GM04503 (cell line): Measurements from ENCODE around the gene ARL16.

ENCODE experiments used
- DNase-seq: peaks from one replicate; pipeline ENCODE4 v3.0.0-alpha.2; 2012; ENCODE audit warnings: low read depth

The ARL16 gene

GRCh38 chr17:81644496-81644895 is 39.1 kb downstream of the ARL16 start:
- DNase-seq = no peak

DNA sequence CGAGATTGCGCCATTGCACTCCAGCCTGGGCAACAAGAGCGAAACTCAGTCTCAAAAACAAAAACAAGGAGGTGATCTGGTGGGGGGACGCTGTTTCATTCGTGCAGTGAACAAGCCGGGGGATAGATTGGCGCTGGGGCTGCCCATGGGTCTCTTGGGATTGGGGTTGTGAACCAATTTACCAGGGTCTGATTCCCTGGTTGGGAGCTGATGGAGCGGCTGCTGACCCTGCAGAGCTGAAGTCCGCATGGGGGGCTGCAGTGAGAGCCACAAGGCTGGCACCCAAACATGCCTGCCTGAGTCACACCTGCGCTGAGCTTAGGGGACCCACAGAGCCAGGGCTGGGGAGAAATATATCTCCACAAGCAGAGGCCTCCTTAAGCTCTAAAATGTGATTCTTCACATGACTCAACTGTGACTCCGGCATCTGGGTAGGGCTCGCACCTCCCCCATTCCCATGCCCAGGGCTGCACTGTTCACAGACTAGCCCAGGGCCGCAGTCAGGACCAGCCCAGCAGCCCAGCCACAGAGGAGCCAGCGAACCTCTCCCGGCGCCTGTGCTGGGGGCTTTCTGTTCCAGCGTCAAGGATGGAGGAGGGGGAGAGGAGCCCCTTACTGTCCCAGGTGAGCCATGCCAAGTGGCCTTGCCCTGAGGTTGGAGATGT is 41.6 kb downstream of the ARL16 start:
- no peak for DNase-seq

DNA sequence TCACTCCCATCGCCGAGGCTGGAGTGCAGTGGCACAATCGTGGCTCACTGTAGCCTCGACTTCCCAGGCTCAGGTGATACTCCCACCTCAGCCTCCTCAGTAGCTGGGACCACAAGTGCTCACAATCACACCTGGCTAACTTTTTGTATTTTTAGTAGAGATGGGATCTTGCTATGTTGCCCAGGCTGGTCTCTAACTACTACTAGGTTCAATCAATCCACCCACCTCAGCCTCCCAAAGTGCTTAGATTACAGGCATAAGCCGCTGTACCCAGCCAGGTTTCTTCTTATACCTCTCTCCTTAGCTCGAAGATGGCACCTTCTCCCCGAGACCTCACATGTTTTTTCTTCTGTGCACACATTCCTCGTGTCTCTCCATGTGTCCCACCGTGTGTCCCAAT is 43.6 kb downstream of the ARL16 start:
- no peak for DNase-seq

DNA sequence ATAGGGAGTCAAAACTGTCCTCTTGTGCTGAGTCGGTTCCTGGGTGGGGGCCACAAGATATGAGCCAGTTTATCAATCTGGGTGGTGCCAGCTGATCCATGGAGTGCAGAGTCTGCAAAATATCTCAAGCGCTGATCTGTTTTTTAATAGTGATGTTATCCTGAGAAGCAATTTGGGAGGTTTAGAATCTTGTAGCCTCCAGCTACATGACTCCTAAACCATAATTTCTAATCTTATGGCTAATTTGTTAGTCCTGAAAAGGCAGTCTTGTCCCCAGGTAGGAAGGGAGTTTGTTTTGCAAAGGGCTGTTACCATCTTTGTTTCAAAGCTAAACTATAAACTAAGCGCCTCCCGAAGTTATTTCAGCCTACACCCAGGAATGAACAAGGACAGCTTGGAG is 44.9 kb downstream of the ARL16 start:
- no peak for DNase-seq

DNA sequence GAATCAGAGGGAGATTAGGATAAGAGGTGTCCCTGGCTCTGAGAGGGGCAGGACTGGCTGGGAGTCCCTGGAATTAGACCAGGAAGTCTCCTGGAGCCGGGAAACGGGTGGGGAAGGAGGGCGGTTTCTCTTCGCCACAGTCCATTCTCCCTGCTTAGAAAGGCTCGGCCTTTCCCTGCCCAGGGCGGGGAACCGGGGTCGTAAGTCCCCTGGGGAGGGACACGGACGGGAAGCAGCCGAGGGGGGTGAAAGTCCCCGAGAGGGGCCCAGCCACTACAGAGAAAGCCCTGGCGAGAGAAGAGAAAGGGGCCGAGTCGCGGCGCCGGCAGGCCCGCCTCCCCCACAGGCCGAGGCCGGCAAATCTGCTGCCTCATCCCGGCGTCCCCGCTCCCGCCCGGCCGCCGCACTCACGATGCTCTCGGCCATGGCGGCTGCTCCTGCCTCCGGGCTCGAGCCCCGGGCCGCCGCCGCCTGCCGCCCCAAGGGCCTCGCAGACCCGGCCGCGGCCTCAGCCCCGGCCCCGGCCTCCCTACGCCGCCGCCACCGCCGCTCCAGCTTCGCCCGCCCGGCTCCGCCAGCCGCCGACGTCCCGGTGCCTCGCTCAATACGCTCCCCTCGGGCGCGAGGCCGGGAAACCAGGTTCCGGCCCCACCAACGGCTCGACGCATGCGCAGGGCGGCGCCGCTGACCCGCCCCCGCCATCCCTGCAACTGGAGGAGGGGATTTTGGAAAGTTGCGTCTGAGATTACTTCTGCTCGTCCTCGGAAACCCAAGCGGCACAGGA is 46.9 kb downstream of the ARL16 start, which contains the start of the genes NPLOC4 and TSPAN10:
NPLOC4 (minus strand) TSS at position 608 of the 784 bp plus-strand sequence; CDS start at position 426, 182 bp downstream.
TSPAN10 (plus strand) TSS at position 692 of the 784 bp plus-strand sequence. CDS start 5,217 bp downstream, outside the sequence.
- peak; percentile 25 for DNase-seq

DNA sequence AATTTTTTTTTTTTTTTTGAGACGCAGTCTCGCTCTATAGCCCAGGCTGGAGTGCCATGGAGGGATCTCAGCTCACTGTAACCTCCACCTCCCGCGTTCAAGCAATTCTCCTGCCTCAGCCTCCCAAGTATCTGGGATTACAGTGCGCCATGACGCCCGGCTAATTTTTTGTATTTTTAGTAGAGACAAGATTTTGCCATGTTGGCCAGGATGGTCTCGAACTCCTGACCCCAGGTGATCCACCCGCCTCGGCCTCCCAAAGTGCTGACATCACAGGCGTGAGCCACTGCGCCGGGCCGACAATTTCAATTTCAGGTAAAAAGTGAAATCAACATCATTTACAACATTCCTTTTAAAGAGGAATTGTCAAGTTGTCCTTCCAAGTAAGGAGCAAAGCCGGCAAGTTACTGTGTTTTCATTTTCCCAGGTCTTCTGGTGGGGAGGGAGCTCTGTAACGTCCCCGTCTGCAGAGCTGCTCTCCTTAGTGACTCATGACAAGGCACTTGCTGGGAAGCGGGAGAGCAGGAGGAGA is 47.6 kb downstream of the ARL16 start:
- no peak for DNase-seq

DNA sequence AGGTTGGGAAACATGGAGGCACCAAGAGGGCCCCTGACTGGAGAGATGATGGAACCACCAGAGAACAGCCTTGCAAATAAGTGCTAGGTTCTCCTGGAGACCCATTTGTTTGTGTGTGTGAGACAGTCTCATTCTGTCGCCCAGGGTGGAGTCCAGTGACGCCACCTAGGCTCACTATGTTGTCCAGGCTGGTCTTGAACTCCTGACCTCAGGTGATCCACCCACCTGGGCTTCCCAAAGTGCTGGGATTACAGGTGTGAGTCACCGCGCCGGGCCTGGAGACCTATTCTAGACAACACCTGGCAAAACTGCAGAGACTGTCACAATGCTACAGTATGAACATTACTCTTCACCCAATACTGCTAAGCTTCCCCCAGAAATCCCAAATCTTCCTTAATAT is 48.2 kb downstream of the ARL16 start:
- DNase-seq = no peak

DNA sequence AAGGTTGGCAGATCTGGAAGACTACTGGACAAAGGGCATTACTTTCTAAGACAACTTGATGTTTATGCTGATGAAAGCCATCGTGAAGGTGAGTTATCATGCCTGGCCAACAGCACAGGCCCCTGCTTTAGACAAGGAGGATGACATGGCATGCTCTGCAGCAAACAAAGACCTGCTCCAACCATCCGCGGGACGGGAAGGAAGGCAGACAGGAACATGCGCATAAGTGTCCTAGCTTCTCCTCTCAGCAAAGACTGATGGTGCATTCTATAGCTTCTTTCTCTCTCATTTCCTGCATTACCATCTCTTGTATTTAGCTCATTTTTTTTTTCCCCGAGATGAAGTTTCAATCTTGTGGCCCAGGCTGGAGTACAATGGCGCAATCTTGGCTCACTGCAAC is 52.1 kb downstream of the ARL16 start:
- no peak for DNase-seq
